IPS-20b (cell line): ENCODE data around the gene INTS4.
"Not testable (repeated sequence)": the region's sequence is repeated elsewhere in the genome, so short reads cannot be mapped to it uniquely, and the experiment has no call there.

Source experiments
- H3K27ac ChIP-seq: one replicate; pipeline ENCODE4 v1.5.1; 2013; ENCODE audit warnings: low read length
- H3K27me3 ChIP-seq: 2 replicates; pipeline ENCODE4 v1.6.1; 2013; ENCODE audit warnings: mild to moderate bottlenecking, low read length, inconsistent platforms; ENCODE audit not compliant: insufficient read depth
- H3K36me3 ChIP-seq: 2 replicates; pipeline ENCODE4 v1.6.1; 2013; ENCODE audit warnings: low read depth, mild to moderate bottlenecking, inconsistent platforms, low read length, moderate library complexity; ENCODE audit not compliant: insufficient read depth
- H3K4me1 ChIP-seq: 2 replicates; pipeline ENCODE4 v1.6.1; 2013; ENCODE audit warnings: mild to moderate bottlenecking, control low read depth, inconsistent platforms, low read length, moderate library complexity; ENCODE audit not compliant: insufficient read depth
- H3K4me3 ChIP-seq: 2 replicates; pipeline ENCODE4 v1.5.1; 2013; ENCODE audit warnings: mild to moderate bottlenecking, low read length, inconsistent platforms
- H3K9ac ChIP-seq: 2 replicates; pipeline ENCODE4 v1.6.1; 2013; ENCODE audit warnings: low read depth, mild to moderate bottlenecking, inconsistent platforms, low read length, moderate library complexity
- H3K9me3 ChIP-seq: 2 replicates; pipeline ENCODE4 v1.6.1; 2013; ENCODE audit warnings: mild to moderate bottlenecking, low read depth, low read length, inconsistent platforms; ENCODE audit not compliant: insufficient read depth

Gene INTS4

GRCh38 chr11:77930334-77931208, 63.9 kb downstream of the INTS4 start:
- H3K9me3 ChIP-seq, H3K4me1 ChIP-seq, H3K27me3 ChIP-seq, H3K27ac ChIP-seq, H3K4me3 ChIP-seq, H3K9ac ChIP-seq: not testable (repeated sequence)
- H3K36me3 ChIP-seq: peaks cover 19% of the 10 kb centered on the region

- H3K9me3 ChIP-seq, H3K4me3 ChIP-seq, H3K36me3 ChIP-seq, H3K27me3 ChIP-seq, H3K4me1 ChIP-seq, H3K9ac ChIP-seq, H3K27ac ChIP-seq: not testable (repeated sequence)
Observed at GRCh38 chr11:77917713-77918112, 76.8 kb downstream of the INTS4 start.

- H3K9me3 ChIP-seq, H3K4me3 ChIP-seq, H3K9ac ChIP-seq, H3K4me1 ChIP-seq, H3K36me3 ChIP-seq, H3K27me3 ChIP-seq, H3K27ac ChIP-seq: not testable (repeated sequence)
Observed at GRCh38 chr11:77914307-77914791, 80.1 kb downstream of the INTS4 start.

- H3K4me1 ChIP-seq, H3K4me3 ChIP-seq, H3K36me3 ChIP-seq, H3K27ac ChIP-seq, H3K9ac ChIP-seq, H3K9me3 ChIP-seq, H3K27me3 ChIP-seq: not testable (repeated sequence)
Observed at GRCh38 chr11:77913608-77914306, 80.7 kb downstream of the INTS4 start.

GRCh38 chr11:77910828-77911227, 83.6 kb downstream of the INTS4 start:
- not testable (repeated sequence) for H3K4me1 ChIP-seq, H3K27me3 ChIP-seq, H3K27ac ChIP-seq, H3K4me3 ChIP-seq, H3K9ac ChIP-seq, H3K9me3 ChIP-seq
- peaks cover 13% of the 10 kb centered on the region for H3K36me3 ChIP-seq

GRCh38 chr11:77909277-77909676, 85.2 kb downstream of the INTS4 start:
- no peaks in the 10 kb centered on the region for H3K4me1 ChIP-seq
- H3K27ac ChIP-seq: no peak overlapping the region
- H3K9me3 ChIP-seq: no peaks in the 10 kb centered on the region
- H3K9ac ChIP-seq: no peak overlapping the region
- peaks cover 13% of the 10 kb centered on the region for H3K36me3 ChIP-seq
- H3K4me3 ChIP-seq: no peak overlapping the region
- H3K27me3 ChIP-seq: no peaks in the 10 kb centered on the region

DNA sequence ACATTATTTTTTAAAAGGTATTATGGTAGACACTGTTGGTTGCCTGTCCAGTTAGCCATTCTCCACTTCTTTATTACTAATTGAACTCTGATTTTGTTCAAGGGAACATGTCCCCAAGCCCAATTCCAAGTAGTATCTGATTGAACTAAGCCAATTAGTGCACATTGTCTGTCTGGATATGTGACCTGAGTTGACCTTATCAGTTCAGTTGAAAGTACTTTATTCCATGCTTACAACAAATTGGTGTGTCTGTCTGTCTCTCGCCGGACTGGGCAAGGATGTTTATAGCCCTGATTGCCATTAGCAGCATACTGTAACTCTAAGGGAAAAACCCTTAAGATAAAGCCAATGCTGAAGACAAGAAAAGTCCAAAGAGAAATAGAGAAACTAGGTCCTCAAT, 85.6 kb downstream of the INTS4 start:
- H3K27ac ChIP-seq: no peak overlapping the region
- no peaks in the 10 kb centered on the region for H3K4me1 ChIP-seq

GRCh38 chr11:77894949-77895348, 99.5 kb downstream of the INTS4 start:
- H3K36me3 ChIP-seq, H3K9ac ChIP-seq, H3K9me3 ChIP-seq, H3K27ac ChIP-seq, H3K27me3 ChIP-seq, H3K4me3 ChIP-seq, H3K4me1 ChIP-seq: not testable (repeated sequence)

More for the DNA sequence above, 85.6 kb downstream of the INTS4 start:
- H3K9me3 ChIP-seq: no peaks in the 10 kb centered on the region
- no peak overlapping the region for H3K9ac ChIP-seq
- H3K4me3 ChIP-seq: no peak overlapping the region
- peaks cover 13% of the 10 kb centered on the region for H3K36me3 ChIP-seq
- H3K27me3 ChIP-seq: no peaks in the 10 kb centered on the region

GRCh38 chr11:77891703-77892102, 102.8 kb downstream of the INTS4 start:
- not testable (repeated sequence) for H3K27me3 ChIP-seq, H3K4me3 ChIP-seq, H3K9ac ChIP-seq, H3K4me1 ChIP-seq, H3K9me3 ChIP-seq, H3K27ac ChIP-seq
- peaks cover 13% of the 10 kb centered on the region; the same call in 1 of the 2 replicates for H3K36me3 ChIP-seq

DNA sequence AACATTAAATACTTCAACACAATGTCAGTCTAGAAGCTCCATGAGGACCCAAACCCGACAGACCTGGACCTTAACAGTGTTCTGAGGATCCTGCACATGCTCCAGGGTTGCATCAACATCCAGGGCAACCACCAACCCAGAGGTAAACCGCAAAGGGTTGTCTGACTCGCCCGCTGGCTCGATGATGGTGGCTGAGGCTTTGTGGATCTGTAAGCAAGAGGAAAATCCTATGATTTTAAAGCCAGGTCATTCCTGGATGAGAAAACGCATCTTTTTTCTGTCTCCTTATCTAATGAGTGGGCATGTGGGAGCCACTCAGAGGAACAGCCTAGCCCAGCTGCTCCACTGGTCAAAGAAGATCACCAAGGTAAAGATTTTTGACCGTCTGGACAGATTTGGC, 103.2 kb downstream of the INTS4 start:
- not testable (repeated sequence) for H3K4me1 ChIP-seq, H3K4me3 ChIP-seq, H3K9me3 ChIP-seq, H3K27me3 ChIP-seq, H3K27ac ChIP-seq, H3K9ac ChIP-seq
- H3K36me3 ChIP-seq: peaks cover 13% of the 10 kb centered on the region; the same call in 1 of the 2 replicates

DNA sequence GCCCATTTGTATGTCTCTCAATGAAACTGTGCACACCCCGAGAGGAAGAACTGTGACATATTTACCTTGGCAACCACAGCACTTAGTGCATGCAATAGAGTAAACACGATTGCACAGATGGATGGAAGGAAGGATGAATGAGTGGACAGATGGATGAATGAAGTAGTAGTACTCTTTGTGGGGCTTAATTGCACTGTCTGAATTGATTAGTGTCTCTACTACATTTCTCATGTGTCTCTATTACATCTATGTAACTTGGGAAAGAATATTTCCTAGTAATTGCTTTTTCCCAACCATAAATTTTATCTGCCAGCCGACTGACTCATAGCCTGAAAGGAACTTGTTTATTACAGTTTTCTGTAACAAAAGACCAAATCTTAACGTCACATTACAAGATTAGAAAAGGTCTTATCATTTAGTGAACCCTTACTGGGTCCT, 103.8 kb downstream of the INTS4 start:
- not testable (repeated sequence) for H3K27ac ChIP-seq, H3K4me1 ChIP-seq, H3K4me3 ChIP-seq, H3K9ac ChIP-seq, H3K27me3 ChIP-seq, H3K9me3 ChIP-seq
- peaks cover 13% of the 10 kb centered on the region; the same call in 1 of the 2 replicates for H3K36me3 ChIP-seq

- H3K4me3 ChIP-seq, H3K4me1 ChIP-seq, H3K27ac ChIP-seq, H3K9me3 ChIP-seq, H3K9ac ChIP-seq, H3K27me3 ChIP-seq: not testable (repeated sequence)
- peaks cover 13% of the 10 kb centered on the region; the same call in 1 of the 2 replicates for H3K36me3 ChIP-seq
Observed at GRCh38 chr11:77890100-77890614, 104.3 kb downstream of the INTS4 start.
